ENCODE measurements around the gene CREM. TPM values are rescaled to one million over a fixed set of nuclear protein-coding genes. Genes with fewer than 3 reads are reported as not detected.

CREM gene
- total and polyA plus RNA-seq, 7 donors = 18.8 to 336 (median 39.2) TPM

GRCh38 chr10:35160743-35161142, 34.1 kb downstream of the CREM start:
- Histone ChIP-seq H3K27ac (no peak overlapping the region), H3K36me3 (ENCODE audit: insufficient read depth in 1 of 2, low read depth in 1 of 2) (peaks cover 0 to 3% of the 10 kb centered on the region in 2 donors), H3K9me3 (no peaks in the 10 kb centered on the region), H3K4me3 (no peak overlapping the region), H3K27me3 (ENCODE audit: insufficient read depth in 3 of 3, low read length in 2 of 3) (no peaks in the 10 kb centered on the region), H3K4me1 (no peaks in the 10 kb centered on the region)
- DNase-seq = no peak
- WGBS, 3 donors = 95 to 97% (median 97%) methylated on average over 1 of the region's 1 CpG
- intact Hi-C loops (cut with DNase I) = no loop called here
- TF ChIP-seq, protein P1, sequence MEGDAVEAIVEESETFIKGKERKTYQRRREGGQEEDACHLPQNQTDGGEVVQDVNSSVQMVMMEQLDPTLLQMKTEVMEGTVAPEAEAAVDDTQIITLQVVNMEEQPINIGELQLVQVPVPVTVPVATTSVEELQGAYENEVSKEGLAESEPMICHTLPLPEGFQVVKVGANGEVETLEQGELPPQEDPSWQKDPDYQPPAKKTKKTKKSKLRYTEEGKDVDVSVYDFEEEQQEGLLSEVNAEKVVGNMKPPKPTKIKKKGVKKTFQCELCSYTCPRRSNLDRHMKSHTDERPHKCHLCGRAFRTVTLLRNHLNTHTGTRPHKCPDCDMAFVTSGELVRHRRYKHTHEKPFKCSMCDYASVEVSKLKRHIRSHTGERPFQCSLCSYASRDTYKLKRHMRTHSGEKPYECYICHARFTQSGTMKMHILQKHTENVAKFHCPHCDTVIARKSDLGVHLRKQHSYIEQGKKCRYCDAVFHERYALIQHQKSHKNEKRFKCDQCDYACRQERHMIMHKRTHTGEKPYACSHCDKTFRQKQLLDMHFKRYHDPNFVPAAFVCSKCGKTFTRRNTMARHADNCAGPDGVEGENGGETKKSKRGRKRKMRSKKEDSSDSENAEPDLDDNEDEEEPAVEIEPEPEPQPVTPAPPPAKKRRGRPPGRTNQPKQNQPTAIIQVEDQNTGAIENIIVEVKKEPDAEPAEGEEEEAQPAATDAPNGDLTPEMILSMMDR (IDR thresholded peaks at IDR 0.05) = no peak
- no peak for ATAC-seq

GRCh38 chr10:35161906-35162305, 35.3 kb downstream of the CREM start:
- Histone ChIP-seq H3K4me1 (no peaks in the 10 kb centered on the region), H3K9me3 (no peaks in the 10 kb centered on the region), H3K4me3 (no peak overlapping the region), H3K36me3 (ENCODE audit: insufficient read depth in 1 of 2, low read depth in 1 of 2) (peaks cover 0 to 3% of the 10 kb centered on the region in 2 donors), H3K27me3 (ENCODE audit: insufficient read depth in 3 of 3, low read length in 2 of 3) (no peaks in the 10 kb centered on the region), H3K27ac (no peak overlapping the region)
- intact Hi-C loops (cut with DNase I) = no loop called here
- TF ChIP-seq, protein P1 (IDR thresholded peaks at IDR 0.05) = no peak
- WGBS, 3 donors = 98 to 100% (median 99%) methylated on average over 2 of the region's 2 CpGs
- ATAC-seq = no peak
- no peak for DNase-seq

DNA sequence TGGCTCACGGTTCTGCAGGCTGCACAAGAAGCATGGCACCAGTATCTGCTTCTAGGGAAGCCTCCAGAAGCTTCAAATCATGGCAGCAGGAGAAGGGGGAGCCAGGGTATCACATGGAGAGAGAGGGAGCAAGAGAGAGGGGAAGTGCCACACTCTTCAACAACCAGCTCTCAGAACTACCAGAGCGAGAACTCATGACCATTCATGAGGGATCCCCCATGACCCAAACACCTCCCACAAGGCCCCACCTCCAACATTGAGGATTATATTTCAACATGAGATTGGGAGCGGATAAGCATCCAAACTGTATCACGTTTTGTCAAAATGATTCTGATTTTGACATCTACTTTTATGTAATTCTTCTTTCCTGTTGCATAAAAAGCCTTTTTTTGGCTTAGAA, 38.5 kb downstream of the CREM start:
- H3K27ac ChIP-seq = no peak overlapping the region
- H3K36me3 ChIP-seq (ENCODE audit: insufficient read depth in 1 of 2, low read depth in 1 of 2) = no peaks in the 10 kb centered on the region
- DNase-seq (no peak), ATAC-seq (no peak)
- H3K27me3 ChIP-seq (ENCODE audit: insufficient read depth in 3 of 3, low read length in 2 of 3) = no peaks in the 10 kb centered on the region
- H3K4me3 ChIP-seq = no peak overlapping the region
- H3K9me3 ChIP-seq = no peaks in the 10 kb centered on the region
- H3K4me1 ChIP-seq = no peaks in the 10 kb centered on the region
- TF ChIP-seq, protein P1 (IDR thresholded peaks at IDR 0.05) = no peak
- intact Hi-C loops (cut with DNase I) = no loop called here
- WGBS, 3 donors = 85 to 91% (median 87%) methylated on average over 4 of the region's 4 CpGs

- WGBS, 3 donors = 93 to 99% (median 96%) methylated on average over 2 of the region's 2 CpGs
- Histone ChIP-seq H3K9me3 (no peaks in the 10 kb centered on the region), H3K27ac (no peak overlapping the region), H3K4me1 (no peaks in the 10 kb centered on the region), H3K36me3 (ENCODE audit: insufficient read depth in 1 of 2, low read depth in 1 of 2) (no peaks in the 10 kb centered on the region), H3K27me3 (ENCODE audit: insufficient read depth in 3 of 3, low read length in 2 of 3) (no peaks in the 10 kb centered on the region), H3K4me3 (no peak overlapping the region)
- ATAC-seq (no peak), DNase-seq (no peak)
- intact Hi-C loops (cut with DNase I) = no loop called here
- TF ChIP-seq, protein P1 (IDR thresholded peaks at IDR 0.05) = no peak
Measured at GRCh38 chr10:35165811-35166210, 39.2 kb downstream of the CREM start.

- H3K4me1 ChIP-seq = no peaks in the 10 kb centered on the region
- TF ChIP-seq, protein P1 (IDR thresholded peaks at IDR 0.05) = no peak
- H3K27me3 ChIP-seq (ENCODE audit: insufficient read depth in 3 of 3, low read length in 2 of 3) = no peaks in the 10 kb centered on the region
- no peaks in the 10 kb centered on the region for H3K9me3 ChIP-seq
- no peak for ATAC-seq
- H3K36me3 ChIP-seq (ENCODE audit: insufficient read depth in 1 of 2, low read depth in 1 of 2) = no peaks in the 10 kb centered on the region
- intact Hi-C loops (cut with DNase I) = no loop called here
- WGBS, 3 donors = 90 to 94% (median 90%) methylated on average over 6 of the region's 6 CpGs
- no peak overlapping the region for H3K4me3 ChIP-seq
- no peak for DNase-seq
- no peak overlapping the region for H3K27ac ChIP-seq
Measured at GRCh38 chr10:35166607-35167006, 40.0 kb downstream of the CREM start.

All from psoas muscle (tissue), 8 donors.